Activated CD4-positive, alpha-beta T cell treated with anti-CD3 and anti-CD28 coated beads for 48 hours (primary cell): Measurements from ENCODE around the gene MPPED2.

Experiments
- DNase-seq: peaks from one replicate; pipeline ENCODE4 v3.0.0-alpha.2; 2020

MPPED2 gene

GRCh38 chr11:30586251-30587144 is at the start of gene MPPED2:
MPPED2 (minus strand) TSS chr11:30586353; CDS start chr11:30580373, 5,980 bp downstream.
- peak; percentile 54 for DNase-seq

- no peak for DNase-seq
These were observed 49.3 kb upstream of the MPPED2 start for GRCh38 chr11:30635401-30635989.

GRCh38 chr11:30631148-30631547 is 45.0 kb upstream of the MPPED2 start:
- DNase-seq = no peak

GRCh38 chr11:30619767-30620166 is 33.6 kb upstream of the MPPED2 start:
- no peak for DNase-seq

GRCh38 chr11:30617762-30618161 is 31.6 kb upstream of the MPPED2 start:
- DNase-seq = no peak

GRCh38 chr11:30610628-30611027 is 24.5 kb upstream of the MPPED2 start:
- DNase-seq = no peak

- no peak for DNase-seq
These were observed 22.4 kb upstream of the MPPED2 start for GRCh38 chr11:30608534-30608933.

GRCh38 chr11:30605036-30605605 is 19.0 kb upstream of the MPPED2 start:
- no peak for DNase-seq

GRCh38 chr11:30603357-30603756 is 17.2 kb upstream of the MPPED2 start:
- DNase-seq = no peak

- no peak for DNase-seq
These were observed 10.7 kb upstream of the MPPED2 start for GRCh38 chr11:30596832-30597231.

GRCh38 chr11:30595934-30596333 is 9.8 kb upstream of the MPPED2 start:
- DNase-seq = no peak

GRCh38 chr11:30594646-30595411 is 8.7 kb upstream of the MPPED2 start:
- no peak for DNase-seq

- no peak for DNase-seq
These were observed 1.2 kb upstream of the MPPED2 start for GRCh38 chr11:30587269-30587812.

- DNase-seq = peak; percentile 3
These were observed 282 bp downstream of the MPPED2 start for GRCh38 chr11:30585892-30586250.

- peak; percentile 17 for DNase-seq
These were observed 845 bp downstream of the MPPED2 start for GRCh38 chr11:30585125-30585891.

- DNase-seq = no peak
These were observed 2.5 kb downstream of the MPPED2 start for GRCh38 chr11:30583476-30584280.

- no peak for DNase-seq
These were observed 3.4 kb downstream of the MPPED2 start for GRCh38 chr11:30582726-30583125.

- no peak for DNase-seq
These were observed 4.5 kb downstream of the MPPED2 start for GRCh38 chr11:30581675-30582074.

- no peak for DNase-seq
These were observed 5.6 kb downstream of the MPPED2 start for GRCh38 chr11:30580573-30580972.

- no peak for DNase-seq
These were observed 6.6 kb downstream of the MPPED2 start for GRCh38 chr11:30579415-30580175.

- DNase-seq = no peak
These were observed 7.7 kb downstream of the MPPED2 start for GRCh38 chr11:30578406-30578805.
